GM06990 (cell line): ENCODE measurements around the gene FMN2.

ENCODE experiments used
- DNase-seq: peaks from one replicate; pipeline ENCODE4 v3.0.0-alpha.2; 2011; ENCODE audit not compliant: insufficient read length; ENCODE audit errors: extremely low read depth
- H3K27me3 ChIP-seq: replicated peaks from 2 replicates; pipeline ENCODE4 v1.6.0; 2011; ENCODE audit warnings: low read length; ENCODE audit not compliant: control insufficient read depth, insufficient read depth
- H3K36me3 ChIP-seq: 2 replicates; pipeline ENCODE4 v1.5.1; 2011; ENCODE audit warnings: low read length; ENCODE audit not compliant: control insufficient read depth, insufficient read depth
- H3K4me3 ChIP-seq: replicated peaks from 2 replicates; pipeline ENCODE4 v1.5.1; 2011; ENCODE audit warnings: low read depth, mild to moderate bottlenecking, control low read depth, low read length
- TF ChIP-seq, protein P1 (sequence below): IDR thresholded peaks from 2 replicates; pipeline ENCODE4 v1.5.1; 2011; ENCODE audit warnings: low read length, control low read depth, mild to moderate bottlenecking, inconsistent platforms; ENCODE audit not compliant: insufficient read depth, poor library complexity, severe bottlenecking

FMN2 gene

DNA sequence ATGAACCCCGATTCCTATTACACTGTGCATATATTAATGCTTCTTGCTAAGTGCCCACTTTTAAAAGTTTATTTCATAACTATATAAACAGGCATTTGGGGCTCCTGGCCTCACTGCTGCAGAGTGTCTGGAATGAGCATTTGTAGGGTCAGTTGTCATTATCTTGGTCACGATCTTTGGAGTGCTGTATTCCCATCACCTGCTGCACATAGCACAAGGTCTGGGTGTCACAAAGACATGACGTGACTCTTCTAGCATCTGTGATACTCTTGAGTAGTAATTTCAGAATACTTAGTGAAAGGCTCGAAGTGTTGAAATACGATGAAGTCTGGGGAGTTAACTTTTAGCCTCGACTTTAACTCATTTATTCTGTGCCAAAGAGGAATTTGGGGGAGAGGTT lies 186.4 kb downstream of the FMN2 start:
- DNase-seq: no peak
- TF ChIP-seq, protein P1, sequence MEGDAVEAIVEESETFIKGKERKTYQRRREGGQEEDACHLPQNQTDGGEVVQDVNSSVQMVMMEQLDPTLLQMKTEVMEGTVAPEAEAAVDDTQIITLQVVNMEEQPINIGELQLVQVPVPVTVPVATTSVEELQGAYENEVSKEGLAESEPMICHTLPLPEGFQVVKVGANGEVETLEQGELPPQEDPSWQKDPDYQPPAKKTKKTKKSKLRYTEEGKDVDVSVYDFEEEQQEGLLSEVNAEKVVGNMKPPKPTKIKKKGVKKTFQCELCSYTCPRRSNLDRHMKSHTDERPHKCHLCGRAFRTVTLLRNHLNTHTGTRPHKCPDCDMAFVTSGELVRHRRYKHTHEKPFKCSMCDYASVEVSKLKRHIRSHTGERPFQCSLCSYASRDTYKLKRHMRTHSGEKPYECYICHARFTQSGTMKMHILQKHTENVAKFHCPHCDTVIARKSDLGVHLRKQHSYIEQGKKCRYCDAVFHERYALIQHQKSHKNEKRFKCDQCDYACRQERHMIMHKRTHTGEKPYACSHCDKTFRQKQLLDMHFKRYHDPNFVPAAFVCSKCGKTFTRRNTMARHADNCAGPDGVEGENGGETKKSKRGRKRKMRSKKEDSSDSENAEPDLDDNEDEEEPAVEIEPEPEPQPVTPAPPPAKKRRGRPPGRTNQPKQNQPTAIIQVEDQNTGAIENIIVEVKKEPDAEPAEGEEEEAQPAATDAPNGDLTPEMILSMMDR: no peak
- no peaks in the 10 kb centered on the region for H3K27me3 ChIP-seq

DNA sequence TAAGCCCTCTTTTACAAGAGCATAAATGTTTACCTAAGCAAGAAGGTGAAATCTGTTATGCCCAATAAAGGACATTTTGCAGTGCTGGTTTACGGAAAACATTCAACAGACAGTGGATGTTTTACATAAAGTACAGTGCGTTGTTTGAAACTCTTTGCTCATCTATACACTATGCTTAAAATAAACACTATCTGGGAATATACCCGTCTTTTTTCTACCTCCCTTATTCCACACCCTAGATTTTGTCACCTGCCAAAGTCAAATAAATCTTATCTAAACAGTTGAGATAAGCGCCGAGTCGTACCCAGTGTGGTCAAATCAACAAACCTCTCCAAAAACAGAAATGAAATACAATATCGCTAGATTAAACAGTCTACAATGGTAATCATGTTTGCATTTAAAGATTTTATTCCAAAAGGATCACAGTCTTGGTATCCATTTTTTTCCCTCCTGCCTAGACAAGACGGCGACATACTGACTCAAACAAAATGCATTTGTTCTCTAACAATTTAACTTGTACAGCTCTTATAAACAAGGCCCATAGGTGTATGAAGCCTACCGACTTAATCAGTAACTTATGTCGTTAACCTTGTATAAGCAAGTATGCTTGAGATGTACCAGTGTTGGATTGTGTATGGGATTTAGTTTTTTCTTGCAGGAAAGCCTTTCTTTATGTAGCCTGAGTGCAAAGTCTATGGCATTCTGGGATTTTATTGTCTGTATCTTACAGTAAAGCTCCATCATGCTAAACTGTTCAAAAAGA lies 189.1 kb downstream of the FMN2 start:
- no peak for DNase-seq
- Histone ChIP-seq H3K27me3 (no peaks in the 10 kb centered on the region), H3K4me3 (no peak overlapping the region), H3K36me3 (no peaks in the 10 kb centered on the region)
- TF ChIP-seq, protein P1: no peak

More for the DNA sequence above, 186.4 kb downstream of the FMN2 start:
- Histone ChIP-seq H3K36me3 (no peaks in the 10 kb centered on the region), H3K4me3 (no peak overlapping the region)

DNA sequence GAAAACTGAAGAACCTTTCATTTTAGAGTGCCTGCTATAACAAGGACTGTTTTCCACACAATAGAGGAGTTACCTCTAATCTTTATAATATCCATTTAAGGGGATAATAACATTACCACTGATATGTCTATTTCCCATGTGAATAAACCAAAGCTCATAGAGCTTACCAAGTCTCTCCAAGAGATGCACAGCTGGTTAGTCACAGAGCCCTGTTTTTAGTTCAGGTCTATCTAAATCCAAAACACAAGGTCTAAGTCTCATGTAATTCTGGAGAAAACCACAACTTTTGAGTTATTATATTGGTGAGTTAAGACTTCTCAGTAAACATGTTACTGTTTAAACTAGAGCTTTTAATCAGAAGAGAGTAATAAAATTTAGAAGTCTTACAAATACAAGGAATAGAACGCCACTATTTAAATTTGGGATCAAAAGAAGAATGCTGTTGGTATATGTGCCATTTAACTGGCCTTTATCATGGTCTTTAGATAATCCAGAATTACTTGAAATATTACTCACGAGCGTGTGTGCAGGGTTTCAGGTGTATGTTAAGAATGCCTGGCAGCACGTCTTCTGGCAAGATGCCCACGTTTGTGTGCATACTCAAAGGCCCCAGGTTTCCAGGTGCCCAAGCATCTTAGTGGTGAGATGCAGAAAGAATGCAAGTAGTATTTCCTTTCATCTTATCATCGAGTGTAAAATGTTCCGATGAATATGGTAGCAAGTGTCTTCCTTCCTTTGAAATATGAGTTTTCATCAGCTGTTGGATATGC lies 190.6 kb downstream of the FMN2 start:
- Histone ChIP-seq H3K27me3 (no peaks in the 10 kb centered on the region), H3K36me3 (no peaks in the 10 kb centered on the region), H3K4me3 (no peak overlapping the region)
- no peak for DNase-seq
- TF ChIP-seq, protein P1: no peak

DNA sequence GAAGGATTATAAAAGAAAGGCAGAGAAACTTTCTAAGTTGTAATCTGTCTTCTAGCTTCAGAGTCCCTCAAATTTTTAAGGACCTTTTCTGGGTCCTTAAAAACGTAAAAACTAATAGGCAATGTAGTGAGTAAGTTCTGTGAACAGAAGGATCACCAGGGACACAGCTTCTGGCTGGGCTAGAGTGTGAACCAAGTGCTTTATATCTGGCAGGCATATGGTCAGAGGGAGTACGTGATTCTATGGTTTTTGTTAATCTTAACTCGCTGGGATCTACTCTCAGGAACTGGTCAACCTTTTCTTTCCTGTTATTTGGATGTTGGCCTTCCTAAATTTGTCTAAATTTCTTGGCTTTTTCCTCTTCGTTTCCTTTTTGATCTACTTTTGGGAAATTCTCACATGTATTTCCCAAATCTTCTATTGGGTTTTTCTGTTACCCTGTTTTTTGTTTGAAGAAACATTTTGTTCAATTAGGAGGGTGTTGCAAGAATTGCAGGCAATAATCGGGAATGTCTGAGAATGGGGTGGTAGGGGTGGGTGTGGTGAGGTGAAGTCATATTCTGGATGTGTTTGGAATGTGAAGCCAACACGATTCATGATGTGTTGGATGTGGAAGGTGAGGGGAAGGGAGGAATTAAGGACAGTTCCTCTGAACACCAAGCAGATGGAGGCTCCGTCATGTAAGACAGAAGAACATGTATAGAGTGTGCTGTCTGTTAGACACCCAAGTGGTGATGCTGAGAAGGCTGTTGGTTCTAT lies 193.2 kb downstream of the FMN2 start:
- Histone ChIP-seq H3K27me3 (no peaks in the 10 kb centered on the region), H3K4me3 (no peak overlapping the region), H3K36me3 (no peaks in the 10 kb centered on the region)
- TF ChIP-seq, protein P1: no peak
- DNase-seq: no peak

DNA sequence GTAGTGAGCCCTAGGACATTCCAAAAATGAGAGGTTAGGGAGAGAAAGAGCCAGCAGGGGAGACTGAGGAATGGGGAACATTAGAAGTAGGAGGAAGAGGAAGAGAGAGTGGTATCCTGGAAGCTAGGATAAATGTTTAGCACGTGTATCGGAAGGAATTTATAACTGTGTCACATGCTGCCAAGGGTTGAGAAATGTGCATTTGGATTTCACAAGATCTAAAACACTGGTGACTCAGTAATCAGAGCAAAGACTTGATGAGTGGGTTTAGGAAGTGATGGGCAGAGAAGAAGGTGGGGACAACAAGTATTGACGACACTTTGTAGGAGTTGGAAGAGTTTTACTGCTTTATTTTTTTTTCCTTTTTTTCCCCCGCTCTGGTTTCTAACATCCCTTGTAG lies 193.9 kb downstream of the FMN2 start:
- DNase-seq: no peak
- H3K4me3 ChIP-seq: no peak overlapping the region
- H3K36me3 ChIP-seq: no peaks in the 10 kb centered on the region
- TF ChIP-seq, protein P1: no peak
- H3K27me3 ChIP-seq: no peaks in the 10 kb centered on the region
